Smooth muscle cell (in vitro differentiated cells): Measurements from ENCODE around the gene ZNF485. TPM values are rescaled to one million over a fixed set of nuclear protein-coding genes. Genes with fewer than 3 reads are reported as not detected.

Experiments
- DNase-seq: peaks from one replicate; lab custom pipeline; 2025; ENCODE audit not compliant: unreplicated experiment; lab: John Stamatoyannopoulos, UW
- H2AFZ ChIP-seq: fragments of 200-600 bp; sonication (generic); 2 replicates; pipeline ENCODE4 v1.6.0; 2016; ENCODE audit warnings: antibody characterized with exemption, low read depth, mild to moderate bottlenecking
- H3F3A ChIP-seq: fragments of 200-600 bp; sonication (generic); 2 replicates; pipeline ENCODE4 v1.6.0; 2017; ENCODE audit warnings: antibody characterized with exemption, low read depth
- H3K27ac ChIP-seq: fragments of 200-600 bp; sonication (generic); 2 replicates; pipeline ENCODE4 v1.5.1; 2016; ENCODE audit warnings: low read depth, mild to moderate bottlenecking
- H3K27me3 ChIP-seq: fragments of 200-600 bp; sonication (generic); 2 replicates; pipeline ENCODE4 v1.6.1; 2016; ENCODE audit warnings: low read depth, mild to moderate bottlenecking
- H3K36me3 ChIP-seq: fragments of 200-600 bp; sonication (generic); 2 replicates; pipeline ENCODE4 v1.5.1; 2016; ENCODE audit warnings: low read depth
- H3K4me1 ChIP-seq: fragments of 200-600 bp; sonication (generic); 2 replicates; pipeline ENCODE4 v1.5.1; 2016; ENCODE audit warnings: low read depth
- H3K4me2 ChIP-seq: fragments of 200-600 bp; sonication (generic); 2 replicates; pipeline ENCODE4 v1.6.0; 2016; ENCODE audit warnings: mild to moderate bottlenecking
- H3K4me3 ChIP-seq: fragments of 200-600 bp; sonication (generic); 2 replicates; pipeline ENCODE4 v1.5.1; 2016; ENCODE audit warnings: mild to moderate bottlenecking
- H3K79me2 ChIP-seq: fragments of 200-600 bp; sonication (generic); 2 replicates; pipeline ENCODE4 v1.6.0; 2016; ENCODE audit warnings: low read depth, mild to moderate bottlenecking
- H3K9ac ChIP-seq: fragments of 200-600 bp; sonication (generic); 2 replicates; pipeline ENCODE4 v1.6.0; 2016; ENCODE audit warnings: low read depth
- H3K9me3 ChIP-seq: fragments of 200-600 bp; sonication (generic); replicated peaks from 2 replicates; pipeline ENCODE4 v1.5.1; 2016; ENCODE audit warnings: low read depth
- H4K20me1 ChIP-seq: fragments of 200-600 bp; sonication (generic); 2 replicates; pipeline ENCODE4 v1.6.0; 2016; ENCODE audit warnings: low read depth
- CTCF ChIP-seq: fragments of 200-600 bp; sonication (generic); IDR thresholded peaks from 2 replicates; pipeline ENCODE4 v1.5.1; 2017; ENCODE audit warnings: borderline replicate concordance, mild to moderate bottlenecking, antibody characterized with exemption; ENCODE audit not compliant: insufficient read depth, poor library complexity, severe bottlenecking
- WGBS: methylation state at CpG from one replicate; pipeline ENCODE4 v1.1.7; 2016; ENCODE audit warnings: low lambda C conversion rate; 5-methylcytosine and 5-hydroxymethylcytosine counted together
- polyA plus RNA-seq: library from polyadenylated mRNA; unstranded; fragments of >200 nt; fragmentation: Nextera tagmentation; extraction: Ambion mirVana; gene quantifications from 2 replicates; pipeline ENCODE4 v1.2.1, GENCODE V29; 2016
- total RNA-seq: library from RNA; depleted of rRNA; stranded (reverse); fragments of >200 nt; gene quantifications from 2 replicates; pipeline ENCODE4 v1.2.3, GENCODE V29; 2014

The ZNF485 gene
- total and polyA plus RNA-seq, 2 experiments from 2014 or later: 1.8 to 2.9 TPM

GRCh38 chr10:43645866-43646265, 39.6 kb downstream of the ZNF485 start:
- Histone ChIP-seq H3K27me3 (no peaks in the 10 kb centered on the region), H3K79me2 (peaks cover 5% of the 10 kb centered on the region), H3K36me3 (peaks cover 39% of the 10 kb centered on the region), H4K20me1 (no peaks in the 10 kb centered on the region), H3K4me3 (no peak overlapping the region), H3K9ac (no peak overlapping the region), H3K9me3 (peaks cover 45% of the 10 kb centered on the region), H2AFZ (no peak overlapping the region), H3K4me1 (peaks cover 5% of the 10 kb centered on the region), H3F3A (no peaks in the 10 kb centered on the region), H3K27ac (no peak overlapping the region), H3K4me2 (no peak overlapping the region)
- no peak for TF ChIP-seq CTCF
- no peak for DNase-seq
- WGBS: 100% methylated on average over 4 of the region's 4 CpGs

GRCh38 chr10:43647576-43647975, 41.3 kb downstream of the ZNF485 start:
- Histone ChIP-seq H3K4me2 (peak overlapping the region; percentile 98), H3K79me2 (peaks cover 5% of the 10 kb centered on the region), H3F3A (no peaks in the 10 kb centered on the region), H3K27ac (no peak overlapping the region), H3K27me3 (no peaks in the 10 kb centered on the region), H3K9me3 (peaks cover 42% of the 10 kb centered on the region), H3K4me3 (peak overlapping the region; percentile 78), H3K4me1 (peaks cover 5% of the 10 kb centered on the region), H4K20me1 (no peaks in the 10 kb centered on the region), H3K36me3 (peaks cover 39% of the 10 kb centered on the region), H2AFZ (no peak overlapping the region), H3K9ac (no peak overlapping the region)
- no peak for TF ChIP-seq CTCF
- 92% methylated on average over 6 of the region's 6 CpGs for WGBS
- DNase-seq: no peak

- Histone ChIP-seq H3K4me1 (peaks cover 5% of the 10 kb centered on the region), H3K4me3 (peak overlapping the region; percentile 78), H3F3A (no peaks in the 10 kb centered on the region), H3K4me2 (peak overlapping the region; percentile 98), H2AFZ (peak overlapping the region; percentile 98), H3K9me3 (peaks cover 38% of the 10 kb centered on the region), H4K20me1 (no peaks in the 10 kb centered on the region), H3K27me3 (no peaks in the 10 kb centered on the region), H3K36me3 (peaks cover 34% of the 10 kb centered on the region), H3K9ac (peak overlapping the region; percentile 89), H3K79me2 (peaks cover 5% of the 10 kb centered on the region), H3K27ac (no peak overlapping the region)
- no peak for TF ChIP-seq CTCF
- DNase-seq: no peak
- 40% methylated on average over 8 of the region's 9 CpGs for WGBS
These were observed 41.8 kb downstream of the ZNF485 start for GRCh38 chr10:43648095-43648397.

GRCh38 chr10:43648398-43649184, 42.4 kb downstream of the ZNF485 start, which contains the start of gene ZNF32:
ZNF32 (minus strand) TSS chr10:43648881; CDS start chr10:43646133, 2,748 bp downstream.
- no peak for TF ChIP-seq CTCF
- Histone ChIP-seq H3K4me3 (peak within 1 kb of the TSS; percentile 78), H3K9ac (peak within 1 kb of the TSS; percentile 89), H3K27ac (no peak within 1 kb of the TSS), H3K79me2 (peaks cover 5% of the 10 kb centered on the region), H3K4me2 (peak within 1 kb of the TSS; percentile 98), H3F3A (no peaks in the 10 kb centered on the region), H3K4me1 (peaks cover 5% of the 10 kb centered on the region), H3K36me3 (peaks cover 29% of the 10 kb centered on the region), H4K20me1 (no peaks in the 10 kb centered on the region), H2AFZ (peak within 1 kb of the TSS; percentile 98), H3K9me3 (peaks cover 33% of the 10 kb centered on the region), H3K27me3 (no peaks in the 10 kb centered on the region)
- DNase-seq: peak; percentile 41
- 2% methylated on average over 81 of the region's 90 CpGs for WGBS
